GM21367 (cell line): ENCODE results near the gene AIFM2.

Experiments
- ATAC-seq: cut with Tn5 transposase; IDR thresholded peaks from one replicate; pipeline ENCODE4 v1.9.1; 2021; ENCODE audit not compliant: unreplicated experiment

Gene AIFM2

DNA sequence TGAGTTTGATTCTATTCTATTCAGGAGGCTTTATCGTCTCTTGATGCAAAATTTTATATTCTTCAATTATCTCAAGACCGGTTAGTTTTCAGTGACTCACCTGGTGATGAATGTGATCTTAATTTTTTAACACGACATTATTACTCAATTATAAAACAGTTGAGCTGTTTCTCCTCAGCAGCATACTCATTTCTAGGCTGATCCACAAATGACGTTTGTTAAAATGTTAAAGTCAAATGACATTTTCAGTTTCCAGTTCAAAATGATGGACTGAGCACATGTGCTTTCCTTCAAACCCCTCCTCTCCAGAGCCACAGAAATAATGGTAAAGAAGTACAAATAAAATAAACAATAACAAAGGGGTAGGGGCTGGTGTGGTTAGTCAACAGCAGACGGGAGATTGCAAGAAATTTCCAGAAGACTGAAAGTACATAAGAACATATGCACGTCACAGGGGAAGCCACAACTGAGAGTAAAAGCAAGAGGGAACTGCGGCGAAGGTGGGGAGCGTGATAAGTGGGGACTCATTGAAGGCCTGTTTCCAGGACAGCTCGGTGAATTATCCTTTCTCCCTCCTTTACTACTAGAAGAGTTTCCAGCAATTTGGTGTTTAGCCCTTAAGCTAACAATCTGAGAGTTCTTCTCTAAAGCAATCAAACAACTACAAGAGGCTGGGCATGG is 69.1 kb downstream of the AIFM2 start:
- no peak for ATAC-seq
